ENCODE results near the gene GALNT10. TPM values are rescaled to one million over a fixed set of nuclear protein-coding genes. Genes with fewer than 3 reads are reported as not detected.

GALNT10 gene
- total RNA-seq, 4 donors from 2014 or later, result 35.9 to 59.4 (median 46.8) TPM

GRCh38 chr5:154315196-154315595, 124.7 kb downstream of the GALNT10 start:
- Histone ChIP-seq H3K4me1 (no peaks in the 10 kb centered on the region), H3K27ac (no peak overlapping the region)
- TF ChIP-seq CTCF (IDR thresholded peaks at IDR 0.05) (no peak), POLR2A (IDR thresholded peaks at IDR 0.05) (no peak)

GRCh38 chr5:154315756-154316155, 125.2 kb downstream of the GALNT10 start:
- H3K27ac ChIP-seq, result no peak overlapping the region
- no peaks in the 10 kb centered on the region for H3K4me1 ChIP-seq
- no peak for DNase-seq
- no peaks in the 10 kb centered on the region for H3K27me3 ChIP-seq
- H3K4me3 ChIP-seq, result no peak overlapping the region
- no peaks in the 10 kb centered on the region for H3K9me3 ChIP-seq
- H3K36me3 ChIP-seq, result no peaks in the 10 kb centered on the region
- no peak for TF ChIP-seq CTCF (IDR thresholded peaks at IDR 0.05)
- TF ChIP-seq POLR2A (IDR thresholded peaks at IDR 0.05), result no peak

More at GRCh38 chr5:154315196-154315595, 124.7 kb downstream of the GALNT10 start:
- Histone ChIP-seq H3K4me3 (no peak overlapping the region), H3K36me3 (no peaks in the 10 kb centered on the region), H3K27me3 (no peaks in the 10 kb centered on the region), H3K9me3 (no peaks in the 10 kb centered on the region)
- DNase-seq, result no peak

- H3K4me1 ChIP-seq, result no peaks in the 10 kb centered on the region
- no peaks in the 10 kb centered on the region for H3K36me3 ChIP-seq
- TF ChIP-seq POLR2A (IDR thresholded peaks at IDR 0.05), result no peak
- TF ChIP-seq CTCF (IDR thresholded peaks at IDR 0.05), result no peak
- DNase-seq, result no peak
- H3K27me3 ChIP-seq, result no peaks in the 10 kb centered on the region
- H3K27ac ChIP-seq, result no peak overlapping the region
- H3K4me3 ChIP-seq, result no peak overlapping the region
- H3K9me3 ChIP-seq, result no peaks in the 10 kb centered on the region
These were observed 125.8 kb downstream of the GALNT10 start for GRCh38 chr5:154316223-154316935.

GRCh38 chr5:154317916-154318315, 127.4 kb downstream of the GALNT10 start:
- no peak overlapping the region for H3K4me3 ChIP-seq
- H3K27me3 ChIP-seq, result no peaks in the 10 kb centered on the region
- H3K36me3 ChIP-seq, result no peaks in the 10 kb centered on the region
- no peak overlapping the region for H3K27ac ChIP-seq
- TF ChIP-seq POLR2A (IDR thresholded peaks at IDR 0.05), result no peak
- TF ChIP-seq CTCF (IDR thresholded peaks at IDR 0.05), result no peak
- no peak for DNase-seq
- no peaks in the 10 kb centered on the region for H3K9me3 ChIP-seq
- H3K4me1 ChIP-seq, result no peaks in the 10 kb centered on the region

GRCh38 chr5:154318691-154319090, 128.2 kb downstream of the GALNT10 start:
- H3K36me3 ChIP-seq, result no peaks in the 10 kb centered on the region

More at GRCh38 chr5:154318691-154319090, 128.2 kb downstream of the GALNT10 start:
- no peaks in the 10 kb centered on the region for H3K4me1 ChIP-seq
- H3K27ac ChIP-seq, result no peak overlapping the region
- no peak for DNase-seq
- H3K4me3 ChIP-seq, result no peak overlapping the region
- H3K9me3 ChIP-seq, result no peaks in the 10 kb centered on the region
- no peaks in the 10 kb centered on the region for H3K27me3 ChIP-seq
- TF ChIP-seq CTCF (IDR thresholded peaks at IDR 0.05) (no peak), POLR2A (IDR thresholded peaks at IDR 0.05) (no peak)
